Gastroesophageal sphincter (tissue), 4 donors: ENCODE data around the gene ENHO. TPM values are rescaled to one million over a fixed set of nuclear protein-coding genes. Genes with fewer than 3 reads are reported as not detected.

Experiments used
- ATAC-seq: fragments of 150-250 bp; one replicate; pipeline ENCODE4 v1.9.1; 2016; ENCODE audit warnings: mild to moderate bottlenecking, moderate library complexity
- H3K27ac ChIP-seq, 4 donors: fragments of 200-600 bp; sonication (generic) in 3 of 4; 1 replicate in 3 of 4; 2 replicates in 1 of 4; pipeline ENCODE4 v1.5.1; 2016 to 2019
- H3K27me3 ChIP-seq: fragments of 200-600 bp; sonication (generic); one replicate; pipeline ENCODE4 v1.5.1; 2019
- H3K36me3 ChIP-seq, 2 donors: fragments of 200-600 bp; sonication (generic); one replicate each; pipeline ENCODE4 v1.5.1; 2019; ENCODE audit warnings: control low read depth in 1 of 2
- H3K4me1 ChIP-seq, 3 donors: fragments of 200-600 bp; sonication (generic); 1 replicate in 2 of 3; 2 replicates in 1 of 3; pipeline ENCODE4 v1.5.1; 2016 to 2019; ENCODE audit warnings: control low read depth in 2 of 3
- H3K4me3 ChIP-seq, 2 donors: fragments of 200-600 bp; sonication (generic); one replicate each; pipeline ENCODE4 v1.5.1; 2019; ENCODE audit warnings: mild to moderate bottlenecking in 1 of 2, moderate library complexity in 1 of 2
- H3K9me3 ChIP-seq, 3 donors: fragments of 200-600 bp; sonication (generic); one replicate each; pipeline ENCODE4 v1.5.1; 2017 to 2019; ENCODE audit warnings: control low read depth in 2 of 3
- CTCF ChIP-seq, 4 experiments: fragments of 200-600 bp in 2 of 4; fragments of 450-650 bp in 2 of 4; sonication (generic) in 1 of 4; IDR thresholded peaks; one replicate each; pipeline ENCODE4 v1.5.1; 2017 to 2019; ENCODE audit warnings: antibody characterized with exemption in 4 of 4, mild to moderate bottlenecking in 2 of 4, moderate library complexity in 2 of 4
- EP300 ChIP-seq: sonication (generic); formaldehyde crosslinking; IDR thresholded peaks from one replicate; pipeline ENCODE4 v1.6.1; 2017; ENCODE audit warnings: antibody characterized with exemption, mild to moderate bottlenecking
- POLR2A ChIP-seq, 2 donors: fragments of 450-650 bp; IDR thresholded peaks; one replicate each; pipeline ENCODE4 v1.6.1; 2017; ENCODE audit warnings: antibody characterized with exemption in 2 of 2, mild to moderate bottlenecking in 2 of 2, moderate library complexity in 1 of 2
- POLR2AphosphoS5 ChIP-seq: sonication (generic); formaldehyde crosslinking; IDR thresholded peaks from one replicate; pipeline ENCODE4 v1.6.1; 2017; ENCODE audit warnings: antibody characterized with exemption
- WGBS, 2 donors: methylation state at CpG; one replicate each; pipeline ENCODE4 v1.1.5; 2018; ENCODE audit warnings: low coverage in 1 of 2; 5-methylcytosine and 5-hydroxymethylcytosine counted together
- small RNA-seq, 4 donors: library from RNA; depleted of rRNA; stranded (forward); fragments of <200 nt; gene quantifications; one replicate each; pipeline ENCODE3, GENCODE V24; 2016
- total RNA-seq, 4 donors: library from RNA; depleted of rRNA; stranded (reverse); fragments of >200 nt; gene quantifications; one replicate each; pipeline ENCODE4 v1.1.0, GENCODE V29; 2016

Gene ENHO
- total RNA-seq, 4 donors from 2014 or later: 0.30 to 1.1 (median 0.31) TPM; not detected in 1

DNA sequence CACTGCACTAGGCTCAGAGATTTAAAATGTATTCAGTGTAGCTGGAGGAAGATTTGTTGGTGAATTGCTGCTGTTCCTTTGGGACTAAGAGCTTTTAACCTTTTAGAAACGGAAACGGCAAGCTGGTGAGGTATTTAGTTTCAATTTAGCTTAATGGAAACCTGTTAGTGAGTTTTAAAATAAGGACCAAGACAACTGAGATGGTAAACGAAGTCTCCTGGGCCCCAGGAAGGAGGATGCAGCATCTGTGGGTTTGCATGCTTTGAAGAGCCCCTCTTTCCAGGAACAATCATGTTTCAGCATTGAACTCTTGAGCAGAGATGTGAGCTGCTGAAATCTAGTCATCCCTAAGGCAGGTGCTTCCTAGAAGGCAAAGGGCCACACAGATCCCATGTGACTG lies 47.7 kb downstream of the ENHO start:
- no peak for ATAC-seq
- Histone ChIP-seq H3K27ac (no peak overlapping the region), H3K4me1 (no peaks in the 10 kb centered on the region), H3K4me3 (no peak overlapping the region), H3K9me3 (no peaks in the 10 kb centered on the region), H3K27me3 (peaks cover 6% of the 10 kb centered on the region), H3K36me3 (no peaks in the 10 kb centered on the region)
- WGBS, 2 donors: 50 to 54% methylated on average over 2 to 3 of the region's 3 CpGs
- TF ChIP-seq POLR2AphosphoS5: no peak
- TF ChIP-seq CTCF (IDR thresholded peaks at IDR 0.05): no peak
- no peak for TF ChIP-seq POLR2A (IDR thresholded peaks at IDR 0.05)
- TF ChIP-seq EP300: no peak

Small RNAs within 50 kb of the gene (small RNA-seq; reads per million reads assigned to genes)
- 0 reads per million in 4 donors for gene RN7SKP24

Other genes starting within 250 kb of the ENHO start
- 1 to 10 TPM in 2 of 4 donors, under 1 TPM in 2; 0.54 to 2.2 (median 1.2) TPM for gene KIF24, start 193.7 kb downstream of the ENHO start, total RNA-seq
- gene NUDT2, start 193.4 kb downstream of the ENHO start, total RNA-seq: 10 to 100 TPM; 14.4 to 40.9 (median 26.0) TPM
- 10 to 100 TPM in 3 of 4 donors, 1 to 10 TPM in 1; 4.3 to 33.7 (median 26.8) TPM for gene MYORG, start 146.1 kb downstream of the ENHO start, total RNA-seq
- 10 to 100 TPM; 11.2 to 18.4 (median 13.4) TPM for gene FAM219A, start 64.4 kb downstream of the ENHO start, total RNA-seq
- not detected for gene DNAI1, start 64.2 kb downstream of the ENHO start, total RNA-seq
- 10 to 100 TPM in 1 of 4 donors, 1 to 10 TPM in 1, under 1 TPM in 2; 0.47 to 11.6 (median 1.6) TPM for gene CNTFR, start 66.7 kb upstream of the ENHO start, total RNA-seq
- 10 to 100 TPM; 16.6 to 29.4 (median 21.2) TPM for gene RPP25L, start 89.1 kb upstream of the ENHO start, total RNA-seq
- gene DCTN3, start 97.5 kb upstream of the ENHO start, total RNA-seq: 100 to 1,000 TPM in 2 of 4 donors, 10 to 100 TPM in 2; 80.5 to 136 (median 98.7) TPM
- gene ARID3C, start 106.1 kb upstream of the ENHO start, total RNA-seq: not detected
- gene SIGMAR1, start 114.8 kb upstream of the ENHO start, total RNA-seq: 100 to 1,000 TPM in 1 of 4 donors, 10 to 100 TPM in 3; 58.2 to 152 (median 87.8) TPM
- gene GALT, start 123.7 kb upstream of the ENHO start, total RNA-seq: 10 to 100 TPM; 19.1 to 51.4 (median 25.7) TPM
- 10 to 100 TPM; 31.8 to 80.2 (median 39.8) TPM for gene IL11RA, start 129.2 kb upstream of the ENHO start, total RNA-seq
- not detected for gene CCL27, start 139.7 kb upstream of the ENHO start, total RNA-seq
- 1 to 10 TPM in 1 of 4 donors, not detected in 3; 1.2 TPM for gene CCL19, start 168.3 kb upstream of the ENHO start, total RNA-seq
- 100 to 1,000 TPM in 2 of 4 donors, 10 to 100 TPM in 1, 1 to 10 TPM in 1; 6.5 to 207 (median 110) TPM for gene CCL21, start 187.1 kb upstream of the ENHO start, total RNA-seq